D721Med (cell line): ENCODE data around the gene SERPINB2.

ENCODE experiments used
- DNase-seq: peaks from one replicate; pipeline ENCODE4 v3.0.0; 2011; ENCODE audit warnings: low spot score; ENCODE audit not compliant: insufficient read length
- FAIRE-seq: peaks from 2 replicates; lab custom pipeline; 2011; peaks lifted over from hg19 to GRCh38; lab: Jason Lieb, UNC
- TF ChIP-seq, protein P1 (sequence below): IDR thresholded peaks from 2 replicates; pipeline ENCODE4 v1.5.1; 2012; ENCODE audit warnings: mild to moderate bottlenecking, control low read depth; ENCODE audit not compliant: insufficient read depth; ENCODE audit errors: missing control alignments

SERPINB2 gene

GRCh38 chr18:63951302-63951705 is 63.8 kb downstream of the SERPINB2 start:
- DNase-seq (no peak), FAIRE-seq (no peak)
- TF ChIP-seq, protein P1, sequence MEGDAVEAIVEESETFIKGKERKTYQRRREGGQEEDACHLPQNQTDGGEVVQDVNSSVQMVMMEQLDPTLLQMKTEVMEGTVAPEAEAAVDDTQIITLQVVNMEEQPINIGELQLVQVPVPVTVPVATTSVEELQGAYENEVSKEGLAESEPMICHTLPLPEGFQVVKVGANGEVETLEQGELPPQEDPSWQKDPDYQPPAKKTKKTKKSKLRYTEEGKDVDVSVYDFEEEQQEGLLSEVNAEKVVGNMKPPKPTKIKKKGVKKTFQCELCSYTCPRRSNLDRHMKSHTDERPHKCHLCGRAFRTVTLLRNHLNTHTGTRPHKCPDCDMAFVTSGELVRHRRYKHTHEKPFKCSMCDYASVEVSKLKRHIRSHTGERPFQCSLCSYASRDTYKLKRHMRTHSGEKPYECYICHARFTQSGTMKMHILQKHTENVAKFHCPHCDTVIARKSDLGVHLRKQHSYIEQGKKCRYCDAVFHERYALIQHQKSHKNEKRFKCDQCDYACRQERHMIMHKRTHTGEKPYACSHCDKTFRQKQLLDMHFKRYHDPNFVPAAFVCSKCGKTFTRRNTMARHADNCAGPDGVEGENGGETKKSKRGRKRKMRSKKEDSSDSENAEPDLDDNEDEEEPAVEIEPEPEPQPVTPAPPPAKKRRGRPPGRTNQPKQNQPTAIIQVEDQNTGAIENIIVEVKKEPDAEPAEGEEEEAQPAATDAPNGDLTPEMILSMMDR, result no peak
